Fibroblast of pulmonary artery (primary cell): Measurements from ENCODE around the gene ACAD9.

Experiments
- DNase-seq: peaks from one replicate; pipeline ENCODE4 v3.0.0-alpha.2; 2010; ENCODE audit warnings: low read depth
- H3K4me3 ChIP-seq: replicated peaks from 2 replicates; pipeline ENCODE4 v1.5.1; 2011; ENCODE audit warnings: low read depth, mild to moderate bottlenecking, control low read depth, low read length, moderate library complexity
- TF ChIP-seq, protein P1 (sequence below): IDR thresholded peaks from 2 replicates; pipeline ENCODE4 v1.5.1; 2011; ENCODE audit warnings: mild to moderate bottlenecking, control low read depth, low read length, inconsistent platforms; ENCODE audit errors: missing control alignments

ACAD9 gene

DNA sequence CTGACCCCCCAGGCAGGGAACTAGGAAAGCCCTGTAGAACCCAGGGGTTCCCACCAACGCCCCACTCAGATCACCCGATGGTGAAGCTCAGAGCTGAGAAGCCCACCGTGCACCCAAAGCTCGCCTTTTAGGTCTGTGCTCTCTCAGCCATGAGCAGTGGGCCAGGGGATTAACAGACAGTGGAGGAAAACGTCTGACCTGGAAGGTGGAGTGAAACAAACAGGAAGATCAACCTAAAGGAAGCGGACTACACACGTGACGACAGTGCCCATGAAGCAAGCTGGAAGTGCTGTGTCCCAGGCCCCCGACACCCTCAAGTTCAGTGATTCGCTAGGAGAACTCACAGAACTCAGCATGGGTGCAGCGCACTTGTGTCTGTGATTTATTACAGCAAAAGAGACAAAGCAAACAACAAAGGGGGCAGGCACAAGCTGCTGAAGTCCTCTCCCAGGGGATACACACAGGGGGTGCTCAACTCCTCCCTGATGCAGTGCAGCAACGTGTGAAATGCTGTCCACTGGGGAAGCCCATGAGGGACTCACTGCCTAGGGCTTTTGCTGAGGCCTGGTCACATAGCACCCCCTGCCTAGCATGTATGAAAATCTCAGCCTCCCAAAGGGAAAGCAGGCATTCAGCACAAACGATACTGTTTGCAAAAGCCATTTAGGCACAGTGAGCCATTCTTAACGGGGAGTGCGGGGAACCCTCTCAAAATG, 71.0 kb downstream of the ACAD9 start:
- DNase-seq, result peak; percentile 11
- no peak overlapping the region for H3K4me3 ChIP-seq
- TF ChIP-seq, protein P1, sequence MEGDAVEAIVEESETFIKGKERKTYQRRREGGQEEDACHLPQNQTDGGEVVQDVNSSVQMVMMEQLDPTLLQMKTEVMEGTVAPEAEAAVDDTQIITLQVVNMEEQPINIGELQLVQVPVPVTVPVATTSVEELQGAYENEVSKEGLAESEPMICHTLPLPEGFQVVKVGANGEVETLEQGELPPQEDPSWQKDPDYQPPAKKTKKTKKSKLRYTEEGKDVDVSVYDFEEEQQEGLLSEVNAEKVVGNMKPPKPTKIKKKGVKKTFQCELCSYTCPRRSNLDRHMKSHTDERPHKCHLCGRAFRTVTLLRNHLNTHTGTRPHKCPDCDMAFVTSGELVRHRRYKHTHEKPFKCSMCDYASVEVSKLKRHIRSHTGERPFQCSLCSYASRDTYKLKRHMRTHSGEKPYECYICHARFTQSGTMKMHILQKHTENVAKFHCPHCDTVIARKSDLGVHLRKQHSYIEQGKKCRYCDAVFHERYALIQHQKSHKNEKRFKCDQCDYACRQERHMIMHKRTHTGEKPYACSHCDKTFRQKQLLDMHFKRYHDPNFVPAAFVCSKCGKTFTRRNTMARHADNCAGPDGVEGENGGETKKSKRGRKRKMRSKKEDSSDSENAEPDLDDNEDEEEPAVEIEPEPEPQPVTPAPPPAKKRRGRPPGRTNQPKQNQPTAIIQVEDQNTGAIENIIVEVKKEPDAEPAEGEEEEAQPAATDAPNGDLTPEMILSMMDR, result peak; percentile 14

DNA sequence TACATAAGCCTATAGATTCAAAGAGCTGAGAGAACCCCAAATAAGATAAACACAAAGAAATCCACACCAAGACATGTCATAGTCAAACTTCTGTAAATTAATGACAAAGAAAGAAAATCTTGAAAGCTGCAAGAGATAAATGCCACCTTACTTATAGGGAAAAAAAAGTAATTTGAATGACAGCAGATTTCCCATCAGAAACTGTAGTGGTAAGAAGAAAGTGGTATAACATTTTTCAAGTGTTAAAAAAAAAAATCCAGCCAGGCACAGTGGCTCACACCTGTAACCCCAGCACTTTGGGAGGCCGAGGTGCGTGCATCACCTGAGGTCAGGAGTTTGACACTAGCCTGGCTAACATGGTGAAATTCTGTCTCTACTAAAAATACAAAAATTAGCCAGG, 77.0 kb downstream of the ACAD9 start:
- TF ChIP-seq, protein P1, result no peak
- no peak for DNase-seq

More for the DNA sequence above, 77.0 kb downstream of the ACAD9 start:
- H3K4me3 ChIP-seq, result no peak overlapping the region
